HL-60 (cell line): ENCODE measurements around the gene RETREG3.

Experiments
- CTCF ChIP-seq: IDR thresholded peaks from one replicate; pipeline ENCODE4 v1.5.1; 2011; ENCODE audit warnings: low read length, control low read depth, inconsistent platforms; ENCODE audit not compliant: insufficient read depth
- POLR2AphosphoS5 ChIP-seq: IDR thresholded peaks from 2 replicates; pipeline ENCODE4 v1.6.1; 2012; ENCODE audit warnings: low read depth
- TF ChIP-seq, protein P1 (sequence below): IDR thresholded peaks from 2 replicates; pipeline ENCODE4 v1.6.1; 2012; ENCODE audit warnings: low read depth; ENCODE audit not compliant: insufficient replicate concordance

DNA sequence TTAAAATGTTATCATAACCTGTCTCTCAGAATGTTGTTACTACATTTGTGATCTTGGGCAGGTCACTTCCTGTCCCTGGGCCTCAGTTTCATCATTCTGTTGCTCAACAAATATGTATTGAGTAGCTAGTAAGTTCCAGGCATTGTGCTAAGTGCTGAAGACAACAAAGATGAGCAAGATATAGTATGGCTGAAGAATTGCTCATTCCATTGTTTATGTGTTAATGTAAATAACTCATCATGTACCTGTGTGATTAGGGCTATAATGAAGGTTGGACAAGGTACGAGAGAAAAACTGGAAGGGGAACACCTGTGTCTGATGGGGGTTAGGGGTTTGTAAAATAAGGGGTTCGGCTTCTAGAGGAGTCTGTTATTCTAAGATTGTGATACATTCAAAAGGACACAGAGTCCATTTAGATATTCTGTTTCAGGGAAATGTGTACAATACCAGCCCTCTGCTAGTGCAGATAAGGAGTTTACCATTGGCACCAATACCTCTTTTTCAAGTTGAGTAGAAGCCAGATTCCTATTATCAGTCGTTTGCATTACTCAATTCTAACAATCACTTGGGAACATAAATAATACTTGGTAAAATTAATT is 20.3 kb upstream of the RETREG3 start:
- TF ChIP-seq CTCF (no peak), POLR2AphosphoS5 (no peak)
- TF ChIP-seq, protein P1, sequence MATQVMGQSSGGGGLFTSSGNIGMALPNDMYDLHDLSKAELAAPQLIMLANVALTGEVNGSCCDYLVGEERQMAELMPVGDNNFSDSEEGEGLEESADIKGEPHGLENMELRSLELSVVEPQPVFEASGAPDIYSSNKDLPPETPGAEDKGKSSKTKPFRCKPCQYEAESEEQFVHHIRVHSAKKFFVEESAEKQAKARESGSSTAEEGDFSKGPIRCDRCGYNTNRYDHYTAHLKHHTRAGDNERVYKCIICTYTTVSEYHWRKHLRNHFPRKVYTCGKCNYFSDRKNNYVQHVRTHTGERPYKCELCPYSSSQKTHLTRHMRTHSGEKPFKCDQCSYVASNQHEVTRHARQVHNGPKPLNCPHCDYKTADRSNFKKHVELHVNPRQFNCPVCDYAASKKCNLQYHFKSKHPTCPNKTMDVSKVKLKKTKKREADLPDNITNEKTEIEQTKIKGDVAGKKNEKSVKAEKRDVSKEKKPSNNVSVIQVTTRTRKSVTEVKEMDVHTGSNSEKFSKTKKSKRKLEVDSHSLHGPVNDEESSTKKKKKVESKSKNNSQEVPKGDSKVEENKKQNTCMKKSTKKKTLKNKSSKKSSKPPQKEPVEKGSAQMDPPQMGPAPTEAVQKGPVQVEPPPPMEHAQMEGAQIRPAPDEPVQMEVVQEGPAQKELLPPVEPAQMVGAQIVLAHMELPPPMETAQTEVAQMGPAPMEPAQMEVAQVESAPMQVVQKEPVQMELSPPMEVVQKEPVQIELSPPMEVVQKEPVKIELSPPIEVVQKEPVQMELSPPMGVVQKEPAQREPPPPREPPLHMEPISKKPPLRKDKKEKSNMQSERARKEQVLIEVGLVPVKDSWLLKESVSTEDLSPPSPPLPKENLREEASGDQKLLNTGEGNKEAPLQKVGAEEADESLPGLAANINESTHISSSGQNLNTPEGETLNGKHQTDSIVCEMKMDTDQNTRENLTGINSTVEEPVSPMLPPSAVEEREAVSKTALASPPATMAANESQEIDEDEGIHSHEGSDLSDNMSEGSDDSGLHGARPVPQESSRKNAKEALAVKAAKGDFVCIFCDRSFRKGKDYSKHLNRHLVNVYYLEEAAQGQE: no peak
